NCI-H2227 (cell line): Measurements from ENCODE around the gene TBCD.

Experiments used
- DNase-seq: peaks from one replicate; lab custom pipeline; 2025; ENCODE audit not compliant: unreplicated experiment; lab: John Stamatoyannopoulos, UW

Gene TBCD

GRCh38 chr17:82868715-82869131 is 116.9 kb downstream of the TBCD start:
- DNase-seq: no peak

- DNase-seq: no peak
Observed at GRCh38 chr17:82869536-82869935, 117.7 kb downstream of the TBCD start.

GRCh38 chr17:82870091-82870491 is 118.2 kb downstream of the TBCD start:
- DNase-seq: no peak

- DNase-seq: no peak
Observed at GRCh38 chr17:82870541-82870940, 118.7 kb downstream of the TBCD start.

GRCh38 chr17:82871056-82871775 is 119.4 kb downstream of the TBCD start:
- DNase-seq: no peak

GRCh38 chr17:82871776-82872561 is 120.1 kb downstream of the TBCD start:
- no peak for DNase-seq

- DNase-seq: no peak
Observed at GRCh38 chr17:82872591-82873520, 121.0 kb downstream of the TBCD start.

- DNase-seq: no peak
Observed at GRCh38 chr17:82873521-82873920, 121.7 kb downstream of the TBCD start.

- no peak for DNase-seq
Observed at GRCh38 chr17:82874011-82874835, 122.4 kb downstream of the TBCD start.

- peak; percentile 76 for DNase-seq
Observed at GRCh38 chr17:82875407-82875856, 123.6 kb downstream of the TBCD start.

GRCh38 chr17:82876149-82876548 is 124.3 kb downstream of the TBCD start:
- DNase-seq: no peak

- DNase-seq: peak; percentile 66
Observed at GRCh38 chr17:82876602-82877379, 124.9 kb downstream of the TBCD start.

GRCh38 chr17:82878527-82878926 is 126.7 kb downstream of the TBCD start:
- DNase-seq: no peak

GRCh38 chr17:82879241-82879640 is 127.4 kb downstream of the TBCD start:
- no peak for DNase-seq

- DNase-seq: no peak
Observed at GRCh38 chr17:82880620-82881323, 128.9 kb downstream of the TBCD start.

GRCh38 chr17:82881324-82881823 is 129.5 kb downstream of the TBCD start:
- no peak for DNase-seq

GRCh38 chr17:82881900-82882714 is 130.2 kb downstream of the TBCD start:
- DNase-seq: no peak
